Gastroesophageal sphincter (tissue), 4 donors: ENCODE measurements around the gene CCNJ. TPM values are rescaled to one million over a fixed set of nuclear protein-coding genes. Genes with fewer than 3 reads are reported as not detected.

Source experiments
- ATAC-seq: fragments of 150-250 bp; one replicate; pipeline ENCODE4 v1.9.1; 2016; ENCODE audit warnings: mild to moderate bottlenecking, moderate library complexity
- H3K27ac ChIP-seq, 4 donors: fragments of 200-600 bp; sonication (generic) in 3 of 4; 1 replicate in 3 of 4; 2 replicates in 1 of 4; pipeline ENCODE4 v1.5.1; 2016 to 2019
- H3K27me3 ChIP-seq: fragments of 200-600 bp; sonication (generic); one replicate; pipeline ENCODE4 v1.5.1; 2019
- H3K36me3 ChIP-seq, 2 donors: fragments of 200-600 bp; sonication (generic); one replicate each; pipeline ENCODE4 v1.5.1; 2019; ENCODE audit warnings: control low read depth in 1 of 2
- H3K4me1 ChIP-seq, 3 donors: fragments of 200-600 bp; sonication (generic); 1 replicate in 2 of 3; 2 replicates in 1 of 3; pipeline ENCODE4 v1.5.1; 2016 to 2019; ENCODE audit warnings: control low read depth in 2 of 3
- H3K4me3 ChIP-seq, 2 donors: fragments of 200-600 bp; sonication (generic); one replicate each; pipeline ENCODE4 v1.5.1; 2019; ENCODE audit warnings: mild to moderate bottlenecking in 1 of 2, moderate library complexity in 1 of 2
- H3K9me3 ChIP-seq, 3 donors: fragments of 200-600 bp; sonication (generic); one replicate each; pipeline ENCODE4 v1.5.1; 2017 to 2019; ENCODE audit warnings: control low read depth in 2 of 3
- EP300 ChIP-seq: sonication (generic); formaldehyde crosslinking; IDR thresholded peaks from one replicate; pipeline ENCODE4 v1.6.1; 2017; ENCODE audit warnings: antibody characterized with exemption, mild to moderate bottlenecking
- POLR2A ChIP-seq, 2 donors: fragments of 450-650 bp; IDR thresholded peaks; one replicate each; pipeline ENCODE4 v1.6.1; 2017; ENCODE audit warnings: antibody characterized with exemption in 2 of 2, mild to moderate bottlenecking in 2 of 2, moderate library complexity in 1 of 2
- POLR2AphosphoS5 ChIP-seq: sonication (generic); formaldehyde crosslinking; IDR thresholded peaks from one replicate; pipeline ENCODE4 v1.6.1; 2017; ENCODE audit warnings: antibody characterized with exemption
- WGBS, 2 donors: methylation state at CpG; one replicate each; pipeline ENCODE4 v1.1.5; 2018; ENCODE audit warnings: low coverage in 1 of 2; 5-methylcytosine and 5-hydroxymethylcytosine counted together
- total RNA-seq, 4 donors: library from RNA; depleted of rRNA; stranded (reverse); fragments of >200 nt; gene quantifications; one replicate each; pipeline ENCODE4 v1.1.0, GENCODE V29; 2016
- TF ChIP-seq, protein P1 (sequence below), 4 experiments: fragments of 200-600 bp in 2 of 4; fragments of 450-650 bp in 2 of 4; sonication (generic) in 1 of 4; IDR thresholded peaks; one replicate each; pipeline ENCODE4 v1.5.1; 2017 to 2019; ENCODE audit warnings: antibody characterized with exemption in 4 of 4, mild to moderate bottlenecking in 2 of 4, moderate library complexity in 2 of 4

CCNJ gene
- total RNA-seq, 4 donors from 2014 or later: 3.1 to 5.3 (median 4.4) TPM

DNA sequence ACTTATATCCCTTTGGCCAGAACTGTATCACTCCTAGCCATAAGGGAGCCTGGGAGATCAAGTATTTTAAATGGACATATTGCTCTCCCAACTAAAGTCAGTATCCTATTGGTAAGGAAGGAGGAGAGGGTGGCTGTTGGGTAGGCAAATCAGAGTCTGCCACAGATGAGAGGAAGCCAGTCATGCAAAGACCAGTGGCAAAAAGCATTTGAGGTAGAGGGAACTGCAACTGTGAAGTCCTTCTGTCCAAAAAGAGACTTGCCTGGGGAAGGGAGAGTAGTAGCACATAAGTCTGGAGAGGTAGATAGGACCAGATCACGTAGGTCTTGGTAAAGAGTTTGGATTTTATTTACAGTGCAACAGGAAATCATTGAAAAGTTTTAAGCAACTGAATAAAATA, 8.8 kb upstream of the CCNJ start:
- no peak for ATAC-seq
- no peaks in the 10 kb centered on the region for H3K9me3 ChIP-seq
- H3K36me3 ChIP-seq: no peaks in the 10 kb centered on the region
- H3K4me3 ChIP-seq: no peak overlapping the region
- whole genome bisulfite sequencing, 2 donors: 94 to 100% methylated on average over 1 of the region's 1 CpG
- no peaks in the 10 kb centered on the region for H3K27me3 ChIP-seq
- TF ChIP-seq POLR2AphosphoS5: no peak
- no peak for TF ChIP-seq POLR2A (IDR thresholded peaks at IDR 0.05)
- TF ChIP-seq, protein P1, sequence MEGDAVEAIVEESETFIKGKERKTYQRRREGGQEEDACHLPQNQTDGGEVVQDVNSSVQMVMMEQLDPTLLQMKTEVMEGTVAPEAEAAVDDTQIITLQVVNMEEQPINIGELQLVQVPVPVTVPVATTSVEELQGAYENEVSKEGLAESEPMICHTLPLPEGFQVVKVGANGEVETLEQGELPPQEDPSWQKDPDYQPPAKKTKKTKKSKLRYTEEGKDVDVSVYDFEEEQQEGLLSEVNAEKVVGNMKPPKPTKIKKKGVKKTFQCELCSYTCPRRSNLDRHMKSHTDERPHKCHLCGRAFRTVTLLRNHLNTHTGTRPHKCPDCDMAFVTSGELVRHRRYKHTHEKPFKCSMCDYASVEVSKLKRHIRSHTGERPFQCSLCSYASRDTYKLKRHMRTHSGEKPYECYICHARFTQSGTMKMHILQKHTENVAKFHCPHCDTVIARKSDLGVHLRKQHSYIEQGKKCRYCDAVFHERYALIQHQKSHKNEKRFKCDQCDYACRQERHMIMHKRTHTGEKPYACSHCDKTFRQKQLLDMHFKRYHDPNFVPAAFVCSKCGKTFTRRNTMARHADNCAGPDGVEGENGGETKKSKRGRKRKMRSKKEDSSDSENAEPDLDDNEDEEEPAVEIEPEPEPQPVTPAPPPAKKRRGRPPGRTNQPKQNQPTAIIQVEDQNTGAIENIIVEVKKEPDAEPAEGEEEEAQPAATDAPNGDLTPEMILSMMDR (IDR thresholded peaks at IDR 0.05): no peak
- TF ChIP-seq EP300: no peak
- H3K27ac ChIP-seq: no peak overlapping the region
- H3K4me1 ChIP-seq: no peaks in the 10 kb centered on the region

DNA sequence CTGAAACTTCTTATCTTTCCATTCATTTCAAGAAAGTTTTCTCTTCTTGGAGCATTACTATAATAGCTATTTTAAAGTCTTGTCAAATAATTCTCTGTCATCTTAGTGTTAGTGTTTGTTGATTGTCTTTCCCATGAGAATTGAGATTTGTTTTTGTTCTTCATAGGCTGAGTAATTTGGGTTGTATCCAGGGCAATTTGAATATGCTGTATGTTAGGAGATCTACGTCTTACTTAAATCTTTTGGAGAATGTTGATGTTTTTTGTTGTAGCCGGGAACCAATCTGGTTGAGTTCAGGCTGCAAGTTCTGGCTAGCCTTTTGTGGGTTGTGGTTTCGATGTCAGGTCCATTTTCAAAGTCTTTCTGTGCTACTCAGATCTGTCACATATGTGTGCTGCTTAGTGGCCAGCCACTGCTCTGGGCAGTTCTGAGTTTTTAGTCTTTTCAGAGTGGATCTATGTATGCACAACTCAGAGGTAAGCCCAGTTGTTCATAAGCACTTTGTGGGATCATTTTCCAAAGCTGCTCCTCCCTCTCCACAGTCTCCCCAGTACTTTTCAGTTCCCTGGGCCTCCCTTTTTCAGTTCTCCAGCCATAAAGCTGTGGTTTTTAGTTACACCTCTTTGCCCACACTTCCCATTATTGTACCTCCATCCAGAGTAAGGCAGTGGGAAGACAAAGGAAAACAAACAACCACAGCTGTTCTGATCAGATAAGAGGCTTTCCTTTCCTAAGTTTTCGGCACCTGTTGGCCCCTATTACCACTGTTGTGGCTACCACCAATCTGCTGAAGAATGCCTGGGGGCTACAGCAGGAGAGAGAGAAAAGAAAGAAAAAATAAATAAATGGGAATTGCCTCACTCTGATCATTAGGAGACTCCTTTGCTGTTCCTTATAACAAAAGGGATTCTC, 4.7 kb upstream of the CCNJ start:
- no peaks in the 10 kb centered on the region for H3K27me3 ChIP-seq
- WGBS, 2 donors: 84 to 96% methylated on average over 3 to 4 of the region's 4 CpGs
- H3K4me1 ChIP-seq: peaks cover 0 to 10% (median 0%) of the 10 kb centered on the region in 3 donors
- no peak overlapping the region for H3K4me3 ChIP-seq
- H3K9me3 ChIP-seq: no peaks in the 10 kb centered on the region
- H3K27ac ChIP-seq: no peak overlapping the region
- no peaks in the 10 kb centered on the region for H3K36me3 ChIP-seq
- TF ChIP-seq POLR2AphosphoS5 (no peak), EP300 (no peak), POLR2A (IDR thresholded peaks at IDR 0.05) (no peak)
- TF ChIP-seq, protein P1 (IDR thresholded peaks at IDR 0.05): no peak
- ATAC-seq: no peak

DNA sequence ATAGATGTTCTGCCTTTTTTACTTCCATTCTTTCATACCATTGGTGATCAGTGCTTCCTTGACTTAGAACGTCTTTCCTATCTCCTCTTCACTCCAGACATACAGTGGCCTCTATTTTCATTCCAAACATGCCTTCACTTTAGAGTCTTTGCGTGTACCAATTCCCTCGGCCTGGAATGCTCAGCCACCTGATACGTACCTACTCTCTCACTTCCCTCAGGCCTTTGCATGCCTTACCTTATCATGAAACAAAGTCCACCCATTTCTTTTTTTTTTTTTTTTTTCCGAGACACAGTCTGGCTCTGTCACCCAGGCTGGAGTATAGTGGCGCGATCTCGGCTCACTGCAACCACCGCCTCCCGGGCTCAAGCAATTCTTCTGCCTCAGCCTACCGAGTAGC, 2.2 kb upstream of the CCNJ start:
- peaks cover 0 to 1% of the 10 kb centered on the region in 2 donors for H3K36me3 ChIP-seq
- no peak for ATAC-seq

DNA sequence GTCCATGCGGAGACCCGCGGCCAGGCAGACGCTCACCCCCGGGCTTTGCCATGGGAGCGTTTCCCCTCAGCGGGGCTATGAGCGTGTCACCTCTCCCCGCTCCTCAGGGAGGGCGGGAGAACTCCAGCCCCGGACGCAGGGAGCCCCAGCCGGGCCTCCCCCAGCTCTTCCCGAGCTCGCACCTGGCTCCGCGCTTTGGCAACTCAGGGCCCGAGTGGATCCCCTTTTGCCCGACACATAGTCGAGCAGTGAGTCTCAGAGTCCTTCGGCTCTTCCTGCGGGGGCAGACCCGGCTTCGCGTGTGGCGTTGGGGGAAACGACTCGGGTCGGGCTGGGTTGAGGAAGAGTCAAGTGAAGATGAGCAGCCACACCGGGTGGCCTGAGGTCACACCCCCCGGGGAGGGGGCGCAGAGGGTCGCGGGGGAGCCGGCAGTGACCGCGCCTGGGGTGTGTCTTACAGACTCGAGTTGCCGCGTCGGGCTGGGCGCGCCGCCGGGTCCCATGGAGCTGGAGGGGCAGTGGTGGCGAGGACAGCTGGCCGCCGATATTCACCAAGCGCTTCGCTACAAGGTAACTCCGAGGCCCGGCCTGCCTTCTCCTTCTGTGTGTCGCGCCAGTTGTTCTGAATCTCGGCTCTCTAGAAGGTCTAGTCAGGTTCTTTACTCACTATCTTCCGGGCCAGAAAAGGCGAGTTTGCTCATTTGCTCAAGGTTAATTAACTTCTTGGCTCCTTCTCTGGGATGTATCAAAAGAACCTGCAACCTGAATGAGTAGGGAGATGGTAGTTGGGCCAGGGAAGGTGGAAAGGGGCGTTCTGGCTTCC, 721 bp downstream of the CCNJ start:
- TF ChIP-seq, protein P1 (IDR thresholded peaks at IDR 0.05): no peak
- TF ChIP-seq EP300: no peak
- no peak for TF ChIP-seq POLR2AphosphoS5
- TF ChIP-seq POLR2A (IDR thresholded peaks at IDR 0.05): no peak
- H3K9me3 ChIP-seq: no peaks in the 10 kb centered on the region
- 8% methylated on average over 9 of the region's 58 CpGs; no CpG with 5 or more reads in 1 of the 2 donors for WGBS, 2 donors
- H3K4me1 ChIP-seq: peaks cover 0 to 38% (median 4%) of the 10 kb centered on the region in 3 donors
- H3K4me3 ChIP-seq: peak overlapping the region; percentile 55 to 87
- H3K27ac ChIP-seq: peak overlapping the region; percentile 39 to 96 (median 90)
- peaks cover 0 to 11% of the 10 kb centered on the region in 2 donors for H3K36me3 ChIP-seq
- ATAC-seq: peak; percentile 51
- H3K27me3 ChIP-seq: no peaks in the 10 kb centered on the region

More for the DNA sequence above, 2.2 kb upstream of the CCNJ start:
- Histone ChIP-seq H3K27ac (no peak overlapping the region), H3K9me3 (no peaks in the 10 kb centered on the region), H3K4me1 (peaks cover 0 to 29% (median 4%) of the 10 kb centered on the region in 3 donors), H3K27me3 (no peaks in the 10 kb centered on the region), H3K4me3 (no peak overlapping the region)
- TF ChIP-seq, protein P1 (IDR thresholded peaks at IDR 0.05): no peak
- TF ChIP-seq POLR2A (IDR thresholded peaks at IDR 0.05) (no peak), POLR2AphosphoS5 (no peak), EP300 (no peak)
- WGBS, 2 donors: 81 to 93% methylated on average over 4 to 11 of the region's 11 CpGs
